Mucosa of descending colon (tissue), 3 donors: Measurements from ENCODE around the gene PFKL. TPM values are rescaled to one million over a fixed set of nuclear protein-coding genes. Genes with fewer than 3 reads are reported as not detected.

Source experiments
- ATAC-seq: fragments of 200-7000 bp; cut with Tn5 transposase; one replicate; pipeline ENCODE4 v1.9.1; 2020; ENCODE audit warnings: mild to moderate bottlenecking, moderate library complexity
- DNase-seq, 3 donors: peaks; one replicate each; pipeline ENCODE4 v3.0.0-alpha.2; 2020
- H3K36me3 ChIP-seq: fragments of 200-600 bp; one replicate; pipeline ENCODE4 v1.8.0; 2021; ENCODE audit warnings: low read depth, mild to moderate bottlenecking
- H3K4me1 ChIP-seq: fragments of 200-600 bp; one replicate; pipeline ENCODE4 v1.8.0; 2021; ENCODE audit warnings: low read depth, mild to moderate bottlenecking
- H3K4me3 ChIP-seq: fragments of 200-600 bp; one replicate; pipeline ENCODE4 v1.8.0; 2021; ENCODE audit warnings: mild to moderate bottlenecking
- H3K9me3 ChIP-seq: fragments of 200-600 bp; one replicate; pipeline ENCODE4 v1.8.0; 2021; ENCODE audit warnings: mild to moderate bottlenecking
- CTCF ChIP-seq: fragments of 200-600 bp; IDR thresholded peaks from one replicate; pipeline ENCODE4 v1.8.0; 2022; ENCODE audit warnings: antibody characterized with exemption, mild to moderate bottlenecking
- intact Hi-C, 2 donors: fragments of 100-400 bp; cut with DNase I in 1 of 2; cut with micrococcal nuclease in 1 of 2; formaldehyde crosslinking; loops; one replicate each; pipeline versions ENCODE4 v1.11.0 to v1.11.1; 2022; cut with DNase I, micrococcal nuclease
- total RNA-seq, 3 donors: library from RNA; stranded (reverse); fragmentation: NEBNext Ultra II Directional in 2 of 3; extraction: Animal tissue kit (Norgen Biotek cat#: 25700) in 2 of 3; gene quantifications; one replicate each; pipeline versions ENCODE4 v1.2.1 to v1.2.4, GENCODE V29; 2021 to 2023
- donor health status: DM: no; HTN: no; CAD: no; lungs with moderate emphysema.
- donor health status: DM: no; HTN: no; CAD: no.
- donor health status: DM: no; HTN: yes; CAD: no.

The PFKL gene
- total RNA-seq, 3 donors from 2014 or later = 150 to 299 (median 237) TPM

- ATAC-seq = no peak
Observed at GRCh38 chr21:44293551-44294231, 6.2 kb upstream of the PFKL start.

GRCh38 chr21:44294391-44295162 lies 5.3 kb upstream of the PFKL start:
- peak; percentile 53 to 70 (median 54) for DNase-seq
- Histone ChIP-seq H3K9me3 (no peaks in the 10 kb centered on the region), H3K4me3 (no peak overlapping the region), H3K36me3 (no peaks in the 10 kb centered on the region), H3K4me1 (no peaks in the 10 kb centered on the region)
- intact Hi-C loops = no loop called here
- no peak for ATAC-seq
- no peak for TF ChIP-seq CTCF

More at GRCh38 chr21:44293551-44294231, 6.2 kb upstream of the PFKL start:
- intact Hi-C loops = no loop called here
- Histone ChIP-seq H3K36me3 (no peaks in the 10 kb centered on the region), H3K4me3 (no peak overlapping the region), H3K4me1 (no peaks in the 10 kb centered on the region), H3K9me3 (no peaks in the 10 kb centered on the region)
- DNase-seq = peak in 1 of 3 donors; percentile 52
- TF ChIP-seq CTCF = no peak

GRCh38 chr21:44295163-44295573 lies 4.7 kb upstream of the PFKL start:
- Histone ChIP-seq H3K4me3 (no peak overlapping the region), H3K36me3 (no peaks in the 10 kb centered on the region), H3K4me1 (no peaks in the 10 kb centered on the region), H3K9me3 (no peaks in the 10 kb centered on the region)
- intact Hi-C loops = no loop called here
- ATAC-seq = no peak
- no peak for TF ChIP-seq CTCF
- peak in 1 of 3 donors; percentile 31 for DNase-seq

DNA sequence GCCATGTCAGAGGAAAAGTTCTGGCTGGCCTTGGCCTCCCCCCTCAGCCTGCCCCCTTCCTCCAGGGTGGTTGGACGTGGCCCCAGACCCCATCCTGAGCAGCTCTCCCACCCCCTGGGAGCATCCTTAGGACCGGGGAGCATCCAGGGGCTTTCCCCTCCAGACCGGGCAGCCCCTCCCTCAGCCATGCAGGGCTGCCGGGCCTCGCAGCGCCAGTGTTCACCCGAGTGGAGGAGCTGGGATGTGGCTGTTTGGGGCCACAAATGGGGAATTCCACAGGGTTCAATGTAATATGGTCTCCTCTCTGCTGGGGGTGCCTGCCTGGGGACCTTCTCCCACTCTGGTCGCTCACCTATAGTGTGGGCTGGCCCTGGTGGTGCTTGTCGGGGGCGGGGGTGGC lies 4.2 kb upstream of the PFKL start:
- intact Hi-C loops = no loop called here
- Histone ChIP-seq H3K4me3 (no peak overlapping the region), H3K36me3 (no peaks in the 10 kb centered on the region), H3K9me3 (no peaks in the 10 kb centered on the region), H3K4me1 (no peaks in the 10 kb centered on the region)
- no peak for DNase-seq
- ATAC-seq = no peak
- TF ChIP-seq CTCF = no peak

GRCh38 chr21:44296103-44296519 lies 3.7 kb upstream of the PFKL start:
- ATAC-seq (no peak), DNase-seq (no peak)
- TF ChIP-seq CTCF = no peak
- no peak overlapping the region for H3K4me3 ChIP-seq
- peaks cover 2% of the 10 kb centered on the region for H3K4me1 ChIP-seq
- intact Hi-C loops = no loop called here
- H3K36me3 ChIP-seq = no peaks in the 10 kb centered on the region
- no peaks in the 10 kb centered on the region for H3K9me3 ChIP-seq
